ENCODE measurements around the gene SULT1E1. TPM values are rescaled to one million over a fixed set of nuclear protein-coding genes. Genes with fewer than 3 reads are reported as not detected.

SULT1E1 gene
- polyA plus RNA-seq (ENCODE audit: insufficient read length) = 20.9 TPM

- no peak for DNase-seq
Measured at GRCh38 chr4:69860052-69860451, at the start of gene SULT1E1. TSS of gene SULT1E1 (minus strand) at chr4:69860145. CDS start at chr4:69857644, 2,501 bp downstream.

- DNase-seq = no peak
Measured at GRCh38 chr4:69909195-69909594, 49.2 kb upstream of the SULT1E1 start.

GRCh38 chr4:69907151-69907550 is 47.2 kb upstream of the SULT1E1 start:
- DNase-seq = no peak

GRCh38 chr4:69896530-69897116 is 36.7 kb upstream of the SULT1E1 start:
- DNase-seq = no peak

- DNase-seq = no peak
Measured at GRCh38 chr4:69894721-69895120, 34.8 kb upstream of the SULT1E1 start.

GRCh38 chr4:69894186-69894585 is 34.2 kb upstream of the SULT1E1 start:
- no peak for DNase-seq

- no peak for DNase-seq
Measured at GRCh38 chr4:69888336-69888735, 28.4 kb upstream of the SULT1E1 start.

- DNase-seq = no peak
Measured at GRCh38 chr4:69882150-69882549, 22.2 kb upstream of the SULT1E1 start.

- peak; percentile 68 for DNase-seq
Measured at GRCh38 chr4:69881173-69881773, 21.3 kb upstream of the SULT1E1 start.

GRCh38 chr4:69878250-69878649 is 18.3 kb upstream of the SULT1E1 start:
- no peak for DNase-seq

GRCh38 chr4:69877453-69877852 is 17.5 kb upstream of the SULT1E1 start:
- DNase-seq = no peak

GRCh38 chr4:69876071-69876470 is 16.1 kb upstream of the SULT1E1 start:
- no peak for DNase-seq

- DNase-seq = no peak
Measured at GRCh38 chr4:69875576-69875975, 15.6 kb upstream of the SULT1E1 start.

- DNase-seq = no peak
Measured at GRCh38 chr4:69874507-69874906, 14.6 kb upstream of the SULT1E1 start.

GRCh38 chr4:69861756-69862155 is 1.8 kb upstream of the SULT1E1 start:
- no peak for DNase-seq

- no peak for DNase-seq
Measured at GRCh38 chr4:69860521-69861298, 765 bp upstream of the SULT1E1 start.

GRCh38 chr4:69859140-69859685 is 732 bp downstream of the SULT1E1 start:
- DNase-seq = no peak

- no peak for DNase-seq
Measured at GRCh38 chr4:69858690-69859089, 1.3 kb downstream of the SULT1E1 start.

- no peak for DNase-seq
Measured at GRCh38 chr4:69855822-69856221, 4.1 kb downstream of the SULT1E1 start.

- no peak for DNase-seq
Measured at GRCh38 chr4:69849969-69850368, 10.0 kb downstream of the SULT1E1 start.

GRCh38 chr4:69849297-69849696 is 10.6 kb downstream of the SULT1E1 start:
- DNase-seq = no peak

- no peak for DNase-seq
Measured at GRCh38 chr4:69848028-69848427, 11.9 kb downstream of the SULT1E1 start.

- no peak for DNase-seq
Measured at GRCh38 chr4:69843932-69844331, 16.0 kb downstream of the SULT1E1 start.

- no peak for DNase-seq
Measured at GRCh38 chr4:69843301-69843700, 16.6 kb downstream of the SULT1E1 start.
